Posterior vena cava (tissue), 2 donors: Measurements from ENCODE around the gene LPGAT1. TPM values are rescaled to one million over a fixed set of nuclear protein-coding genes. Genes with fewer than 3 reads are reported as not detected.

Experiments used
- DNase-seq: peaks from one replicate; pipeline ENCODE4 v3.0.0-alpha.2; 2020; ENCODE audit warnings: low spot score
- intact Hi-C, 2 donors: fragments of 100-400 bp; cut with DNase I; formaldehyde crosslinking; loops; one replicate each; pipeline versions ENCODE4 v1.14.1 to v1.14.2; 2022 to 2023
- total RNA-seq, 2 donors: library from RNA; stranded (reverse); fragmentation: NEBNext Ultra II Directional; extraction: Animal tissue kit (Norgen Biotek cat#: 25700); gene quantifications; one replicate each; pipeline ENCODE4 v1.2.1, GENCODE V29; 2021
- donor health status: DM: yes; HTN: yes; CAD: no.
- donor health status: DM: yes; HTN: yes; CAD: no.

Gene LPGAT1
- total RNA-seq, 2 donors from 2014 or later: 39.7 to 51.9 TPM

GRCh38 chr1:211831558-211832323, 1.2 kb upstream of the LPGAT1 start:
- DNase-seq: no peak
- intact Hi-C loops: loop anchor here in 1 of 2 donors (10.0 kb wide), 1 partner anchor 137 kb away; no protein-coding TSS in a partner anchor

- no peak for DNase-seq
- intact Hi-C loops: loop anchor here in 1 of 2 donors (10.0 kb wide), 1 partner anchor 135 kb away; no protein-coding TSS in a partner anchor
Measured at GRCh38 chr1:211830055-211830327, 572 bp downstream of the LPGAT1 start.

GRCh38 chr1:211829343-211830054, 1.1 kb downstream of the LPGAT1 start:
- intact Hi-C loops: loop anchor here in 1 of 2 donors (10.0 kb wide), 1 partner anchor 135 kb away; no protein-coding TSS in a partner anchor
- no peak for DNase-seq

- no peak for DNase-seq
- intact Hi-C loops: no loop called here
Measured at GRCh38 chr1:211828584-211829342, 1.8 kb downstream of the LPGAT1 start.

GRCh38 chr1:211827051-211827450, 3.5 kb downstream of the LPGAT1 start:
- intact Hi-C loops: no loop called here

DNA sequence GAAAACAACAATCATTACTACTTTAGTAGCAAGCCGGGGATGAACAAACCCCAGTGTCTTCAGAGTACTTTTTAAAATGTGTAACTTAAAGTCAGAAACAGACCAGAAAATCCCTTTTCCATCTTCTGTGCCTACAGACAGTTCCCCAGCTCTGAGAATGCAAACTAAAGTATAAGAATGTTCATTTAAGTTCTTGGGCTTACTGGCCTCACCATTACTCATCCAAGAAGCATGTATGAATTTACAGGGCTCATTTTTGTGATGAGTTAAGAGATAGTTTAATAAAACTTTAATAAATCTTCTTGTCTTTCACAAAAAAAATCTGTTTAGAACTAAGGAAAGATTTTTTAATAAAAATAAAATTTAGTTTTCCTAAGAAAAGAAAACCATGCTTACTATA, 4.6 kb downstream of the LPGAT1 start:
- no peak for DNase-seq
- intact Hi-C loops: no loop called here

More at GRCh38 chr1:211827051-211827450, 3.5 kb downstream of the LPGAT1 start:
- no peak for DNase-seq

DNA sequence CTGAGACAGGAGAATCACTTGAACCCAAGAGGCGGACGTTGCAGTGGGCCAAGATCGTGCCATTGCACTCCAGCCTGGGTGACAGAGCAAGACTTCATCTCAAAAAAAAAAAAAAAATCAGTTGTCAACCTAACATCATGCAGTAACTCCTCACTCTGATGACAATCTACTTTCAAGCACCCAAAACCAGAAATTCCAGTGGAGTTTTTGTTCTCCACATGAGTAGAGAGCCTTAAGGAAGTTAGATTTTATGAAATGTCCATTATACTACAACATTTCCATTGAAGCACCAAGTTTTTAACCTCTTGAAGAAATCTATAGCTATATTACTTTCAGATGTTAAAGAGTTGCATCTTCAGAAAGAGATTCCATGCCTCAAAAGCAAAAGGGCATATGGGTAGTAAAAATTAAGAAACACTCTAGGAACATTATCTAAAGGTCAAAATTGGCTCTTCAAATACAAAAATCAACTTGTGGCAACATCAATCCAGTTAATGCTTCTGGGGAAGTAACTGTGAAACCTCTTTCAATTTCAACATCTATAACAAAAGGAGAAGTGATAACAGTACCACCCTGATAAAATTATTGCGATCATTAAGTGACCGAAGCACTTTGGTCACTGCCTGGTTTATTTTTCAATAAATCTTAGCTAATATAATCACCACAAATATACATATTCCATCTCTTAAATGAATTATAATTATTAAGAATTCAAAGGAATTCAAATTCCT, 7.7 kb downstream of the LPGAT1 start:
- DNase-seq: no peak
- intact Hi-C loops: no loop called here

GRCh38 chr1:211816586-211816985, 14.0 kb downstream of the LPGAT1 start:
- intact Hi-C loops: no loop called here
- DNase-seq: no peak

DNA sequence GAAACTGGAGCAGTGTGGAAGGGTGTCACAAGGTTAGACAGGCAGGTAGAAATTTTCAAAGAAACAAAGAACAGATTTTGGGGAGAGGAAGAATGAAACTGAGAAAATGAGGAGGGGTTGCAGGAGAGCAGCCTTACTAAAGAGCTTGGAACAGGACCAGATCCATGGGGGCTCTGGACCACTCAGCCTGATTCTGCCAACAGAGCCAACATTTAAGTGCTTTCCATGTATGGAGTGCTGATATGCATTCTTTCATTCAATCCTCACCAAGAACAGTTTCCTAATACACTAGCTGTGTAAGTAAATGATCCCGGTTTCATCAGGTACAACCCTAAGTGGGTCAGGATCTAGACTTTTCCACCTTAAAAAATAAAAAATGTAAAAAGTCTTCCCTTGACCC, 16.2 kb downstream of the LPGAT1 start:
- DNase-seq: no peak
- intact Hi-C loops: no loop called here

DNA sequence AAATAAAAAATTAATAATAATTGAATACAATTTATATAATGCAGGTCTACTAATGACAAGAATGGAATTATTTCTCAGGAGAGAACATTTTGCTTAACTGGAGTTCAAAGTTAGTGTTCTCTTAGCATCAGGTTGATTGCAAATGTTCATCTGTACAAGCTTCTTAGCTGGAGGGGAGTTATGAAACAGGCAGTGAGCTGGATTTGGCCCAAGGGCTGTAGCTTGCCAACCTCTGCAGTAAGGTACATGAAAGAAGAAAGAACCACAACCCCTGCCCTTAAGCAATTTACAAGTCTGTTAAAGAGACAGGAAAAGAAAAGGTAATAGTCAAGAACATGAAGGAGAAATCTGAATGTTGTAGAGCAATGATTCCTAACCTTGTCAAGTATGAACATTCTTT, 17.0 kb downstream of the LPGAT1 start:
- DNase-seq: no peak

GRCh38 chr1:211812584-211812983, 18.0 kb downstream of the LPGAT1 start:
- intact Hi-C loops: no loop called here
- no peak for DNase-seq

More for the DNA sequence above, 17.0 kb downstream of the LPGAT1 start:
- intact Hi-C loops: no loop called here

DNA sequence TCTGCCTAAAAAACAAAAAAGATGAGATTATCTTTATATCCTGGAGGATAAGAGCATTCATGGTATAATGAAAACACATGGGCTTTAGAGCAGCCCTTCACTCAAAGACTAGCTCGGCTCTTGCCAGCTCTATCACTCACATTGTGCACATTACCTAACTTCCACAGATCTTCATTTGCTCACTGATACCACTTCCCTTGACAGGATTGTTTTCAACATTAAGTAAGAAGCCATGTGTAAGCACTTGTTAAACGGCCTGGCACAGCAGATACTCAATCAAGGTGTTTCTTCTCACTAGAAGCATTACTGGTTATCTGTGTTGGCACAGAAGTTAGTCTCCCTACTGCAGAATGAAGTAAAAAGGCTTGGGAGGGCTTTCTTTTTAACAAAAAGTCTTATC, 18.7 kb downstream of the LPGAT1 start:
- intact Hi-C loops: no loop called here
- DNase-seq: no peak

DNA sequence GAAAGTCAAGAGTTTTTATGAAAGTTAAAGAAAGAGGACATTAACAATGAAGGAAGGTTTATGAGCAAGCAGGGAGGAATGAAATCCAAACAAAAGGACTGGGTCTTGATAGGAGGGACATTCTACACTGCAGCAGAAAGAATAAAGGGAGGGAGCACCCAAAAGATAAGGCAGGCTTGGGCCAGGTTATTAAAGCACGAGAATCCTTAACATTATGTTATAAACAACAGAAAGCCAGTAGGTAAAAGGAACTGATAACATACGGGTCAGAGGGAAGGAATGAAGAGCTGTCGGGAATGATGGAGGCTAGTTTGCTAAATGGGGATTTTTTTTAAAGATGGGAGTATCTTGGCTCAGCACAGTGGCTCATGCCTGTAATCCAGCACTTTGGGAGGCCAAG, 19.4 kb downstream of the LPGAT1 start:
- intact Hi-C loops: no loop called here
- no peak for DNase-seq

- intact Hi-C loops: no loop called here
- DNase-seq: no peak
Measured at GRCh38 chr1:211808475-211808874, 22.1 kb downstream of the LPGAT1 start.

- no peak for DNase-seq
- intact Hi-C loops: no loop called here
Measured at GRCh38 chr1:211804915-211805314, 25.6 kb downstream of the LPGAT1 start.

GRCh38 chr1:211800925-211801607, 29.5 kb downstream of the LPGAT1 start:
- intact Hi-C loops: no loop called here
- no peak for DNase-seq

GRCh38 chr1:211797994-211798393, 32.6 kb downstream of the LPGAT1 start:
- intact Hi-C loops: no loop called here

GRCh38 chr1:211791979-211792378, 38.6 kb downstream of the LPGAT1 start:
- intact Hi-C loops: no loop called here
- DNase-seq: no peak

More at GRCh38 chr1:211797994-211798393, 32.6 kb downstream of the LPGAT1 start:
- DNase-seq: no peak
